H9 (cell line): ENCODE data around the gene UBE2A. TPM values are rescaled to one million over a fixed set of nuclear protein-coding genes. Genes with fewer than 3 reads are reported as not detected.
A peak's percentile ranks its signal among the peaks of the same experiment; 100 is the strongest.

Source experiments
- DNase-seq: peaks from one replicate; pipeline ENCODE4 v3.0.0-alpha.2; 2017
- H2AFZ ChIP-seq: one replicate; pipeline ENCODE4 v1.6.1; 2013; ENCODE audit warnings: mild to moderate bottlenecking, low read length, control low read depth, moderate library complexity
- H2AK5ac ChIP-seq: 2 replicates; pipeline ENCODE4 v1.6.1; 2013; ENCODE audit warnings: low read length, control low read depth, mixed read lengths; ENCODE audit not compliant: insufficient read length
- H2BK120ac ChIP-seq: one replicate; pipeline ENCODE4 v1.6.1; 2013; ENCODE audit warnings: low read depth, mild to moderate bottlenecking, low read length, control low read depth, inconsistent platforms; ENCODE audit not compliant: poor library complexity, severe bottlenecking
- H2BK12ac ChIP-seq: 2 replicates; pipeline ENCODE4 v1.6.1; 2013; ENCODE audit warnings: low read length, control low read depth, mixed read lengths, low read depth; ENCODE audit not compliant: insufficient read length
- H2BK15ac ChIP-seq: 2 replicates; pipeline ENCODE4 v1.6.1; 2013; ENCODE audit warnings: low read depth, low read length, control low read depth
- H2BK20ac ChIP-seq: one replicate; pipeline ENCODE4 v1.6.1; 2013; ENCODE audit warnings: low read depth, mild to moderate bottlenecking, low read length, control low read depth, inconsistent platforms; ENCODE audit not compliant: poor library complexity, severe bottlenecking
- H2BK5ac ChIP-seq: 2 replicates; pipeline ENCODE4 v1.6.1; 2013; ENCODE audit warnings: low read length, control low read depth, mixed read lengths; ENCODE audit not compliant: insufficient read length
- H3K14ac ChIP-seq: 2 replicates; pipeline ENCODE4 v1.6.1; 2013; ENCODE audit warnings: low read length, control low read depth; ENCODE audit not compliant: insufficient read depth
- H3K18ac ChIP-seq: 2 replicates; pipeline ENCODE4 v1.6.1; 2013; ENCODE audit warnings: low read depth, mild to moderate bottlenecking, mixed read lengths, low read length, control low read depth; ENCODE audit not compliant: insufficient read length
- H3K23ac ChIP-seq: 2 replicates; pipeline ENCODE4 v1.6.1; 2013; ENCODE audit warnings: low read length, control low read depth, mixed read lengths, low read depth; ENCODE audit not compliant: insufficient read length
- H3K23me2 ChIP-seq: 2 replicates; pipeline ENCODE4 v1.6.1; 2013; ENCODE audit warnings: low read depth, mild to moderate bottlenecking, mixed read lengths, low read length, control low read depth; ENCODE audit not compliant: insufficient read length, poor library complexity, severe bottlenecking
- H3K27ac ChIP-seq: 2 replicates; pipeline ENCODE4 v1.5.1; 2013; ENCODE audit warnings: low read length, control low read depth, mixed read lengths, low read depth; ENCODE audit not compliant: insufficient read length
- H3K27me3 ChIP-seq: 2 replicates; pipeline ENCODE4 v1.6.1; 2013; ENCODE audit warnings: low read length, control low read depth, inconsistent platforms; ENCODE audit not compliant: insufficient read depth
- H3K4ac ChIP-seq: 2 replicates; pipeline ENCODE4 v1.6.1; 2013; ENCODE audit warnings: low read depth, mild to moderate bottlenecking, control low read depth, inconsistent platforms, low read length, moderate library complexity
- H3K4me1 ChIP-seq: 2 replicates; pipeline ENCODE4 v1.6.1; 2013; ENCODE audit warnings: low read length, control low read depth, inconsistent platforms; ENCODE audit not compliant: insufficient read depth
- H3K4me2 ChIP-seq: 2 replicates; pipeline ENCODE4 v1.6.1; 2013; ENCODE audit warnings: low read length, control low read depth, mixed read lengths; ENCODE audit not compliant: insufficient read length, insufficient read depth
- H3K56ac ChIP-seq: 2 replicates; pipeline ENCODE4 v1.6.1; 2013; ENCODE audit warnings: low read depth, mild to moderate bottlenecking, mixed read lengths, low read length, control low read depth; ENCODE audit not compliant: insufficient read length
- H3K79me1 ChIP-seq: 2 replicates; pipeline ENCODE4 v1.6.1; 2013; ENCODE audit warnings: low read depth, mild to moderate bottlenecking, moderate library complexity, low read length, control low read depth, inconsistent platforms; ENCODE audit not compliant: insufficient read depth, poor library complexity, severe bottlenecking
- H3K79me2 ChIP-seq: 2 replicates; pipeline ENCODE4 v1.6.1; 2013; ENCODE audit warnings: low read length, control low read depth, inconsistent platforms; ENCODE audit not compliant: insufficient read depth
- H3K9ac ChIP-seq: 2 replicates; pipeline ENCODE4 v1.6.1; 2013; ENCODE audit warnings: low read length, control low read depth, mixed read lengths; ENCODE audit not compliant: insufficient read length; ENCODE audit errors: extremely low read depth
- H3K9me3 ChIP-seq: one replicate; pipeline ENCODE4 v1.6.1; 2013; ENCODE audit warnings: low read depth, low read length, inconsistent platforms; ENCODE audit not compliant: control insufficient read depth
- H3T11ph ChIP-seq: one replicate; pipeline ENCODE4 v1.6.1; 2013; ENCODE audit warnings: mild to moderate bottlenecking, low read length, control low read depth, inconsistent platforms
- H4K20me1 ChIP-seq: one replicate; pipeline ENCODE4 v1.6.1; 2013; ENCODE audit not compliant: control insufficient read depth, insufficient read length, insufficient read depth
- H4K5ac ChIP-seq: 2 replicates; pipeline ENCODE4 v1.6.1; 2013; ENCODE audit warnings: low read depth, mild to moderate bottlenecking, mixed read lengths, low read length, control low read depth; ENCODE audit not compliant: insufficient read length
- H4K8ac ChIP-seq: replicated peaks from 2 replicates; pipeline ENCODE4 v1.6.1; 2013; ENCODE audit warnings: low read length, control low read depth, mixed read lengths, low read depth; ENCODE audit not compliant: insufficient read length
- H4K91ac ChIP-seq: 2 replicates; pipeline ENCODE4 v1.6.1; 2013; ENCODE audit warnings: low read depth, mild to moderate bottlenecking, moderate library complexity, mixed read lengths, low read length, control low read depth; ENCODE audit not compliant: insufficient read length
- H3K27ac Mint-ChIP-seq, 3 experiments: 2 replicates in 2 of 3; 3 replicates in 1 of 3; pipeline ENCODE4 v1.8.0; 2020 to 2021; ENCODE audit warnings: mixed read lengths in 3 of 3, mild to moderate bottlenecking in 1 of 3, moderate library complexity in 1 of 3
- H3K27me3 Mint-ChIP-seq: 2 replicates; pipeline ENCODE4 v1.8.0; 2021; ENCODE audit warnings: low read depth, mild to moderate bottlenecking, moderate library complexity, mixed read lengths
- H3K36me3 Mint-ChIP-seq, 3 experiments: 2 replicates in 2 of 3; 3 replicates in 1 of 3; pipeline ENCODE4 v1.8.0; 2020 to 2021; ENCODE audit warnings: low read depth in 3 of 3, mixed read lengths in 3 of 3; ENCODE audit not compliant: insufficient read depth in 1 of 3
- H3K4me1 Mint-ChIP-seq, 2 experiments: 2 replicates each; pipeline ENCODE4 v1.8.0; 2020; ENCODE audit warnings: mixed read lengths in 2 of 2
- H3K4me3 Mint-ChIP-seq, 2 experiments: 2 replicates in 1 of 2; 3 replicates in 1 of 2; pipeline ENCODE4 v1.8.0; 2020 to 2021; ENCODE audit warnings: mild to moderate bottlenecking in 2 of 2, mixed read lengths in 2 of 2, moderate library complexity in 1 of 2
- H3K9me3 Mint-ChIP-seq, 2 experiments: 2 replicates in 1 of 2; 3 replicates in 1 of 2; pipeline ENCODE4 v1.8.0; 2020; ENCODE audit warnings: mild to moderate bottlenecking in 2 of 2, mixed read lengths in 2 of 2, moderate library complexity in 1 of 2
- CTCF ChIP-seq: fragments of 200-600 bp; sonication (generic); conservative IDR thresholded peaks from 3 replicates; pipeline ENCODE4 v1.8.0; 2021; ENCODE audit warnings: antibody characterized with exemption, mild to moderate bottlenecking
- WGBS: extraction: QIAGEN DNeasy Blood & Tissue Kit; methylation state at CpG from one replicate; pipeline ENCODE4 v1.1.7; 2013; ENCODE audit warnings: missing lambda C conversion rate, low lambda C conversion rate, mixed read lengths; ENCODE audit not compliant: insufficient read length; ENCODE audit errors: extremely low coverage; 5-methylcytosine and 5-hydroxymethylcytosine counted together
- total RNA-seq: library from RNA; stranded (reverse); gene quantifications from 2 replicates; pipeline ENCODE4 v1.2.1, GENCODE V29; 2021

The UBE2A gene
- total RNA-seq, 1 experiment from 2014 or later: 54.7 TPM

- no peak overlapping the region for H2BK12ac ChIP-seq
- H3K23ac ChIP-seq: no peak overlapping the region
- H4K91ac ChIP-seq: no peak overlapping the region
- H2BK20ac ChIP-seq: no peak overlapping the region
- no peak overlapping the region for H3T11ph ChIP-seq
- no peak overlapping the region for H3K4ac ChIP-seq
- H3K4me2 ChIP-seq: no peak overlapping the region
- no peak overlapping the region for H2BK15ac ChIP-seq
- H2BK120ac ChIP-seq: no peak overlapping the region
- no peaks in the 10 kb centered on the region; the same call in 1 of the 2 replicates for H3K4me1 ChIP-seq
- H2BK5ac ChIP-seq: no peak overlapping the region
- H3K9ac ChIP-seq: no peak overlapping the region
- H3K4me3 Mint-ChIP-seq: no peak overlapping the region
- no peaks in the 10 kb centered on the region for H4K20me1 ChIP-seq
- H3K79me1 ChIP-seq: no peaks in the 10 kb centered on the region
- no peak overlapping the region for H3K14ac ChIP-seq
- WGBS: no CpG with 5 or more reads among the region's 2 CpGs
- no peak overlapping the region for H3K18ac ChIP-seq
- H3K9me3 ChIP-seq: peaks cover 25% of the 10 kb centered on the region
- no peak overlapping the region for H3K27ac Mint-ChIP-seq
- H3K27me3 ChIP-seq: no peaks in the 10 kb centered on the region
- no peak overlapping the region for H4K8ac ChIP-seq
- DNase-seq: no peak
- no peak overlapping the region for H4K5ac ChIP-seq
- H2AFZ ChIP-seq: no peak overlapping the region
- H3K36me3 Mint-ChIP-seq: peaks cover 9 to 48% (median 17%) of the 10 kb centered on the region in 3 experiments; a peak in 6 of 7 replicates
- peak; percentile 50 for TF ChIP-seq CTCF
- H2AK5ac ChIP-seq: no peak overlapping the region
- H3K4me1 Mint-ChIP-seq: peaks cover 0 to 8% of the 10 kb centered on the region in 2 experiments; a peak in 1 of 4 replicates
- H3K9me3 Mint-ChIP-seq: peaks cover 52 to 56% of the 10 kb centered on the region in 2 experiments
- H3K56ac ChIP-seq: no peak overlapping the region
- H3K79me2 ChIP-seq: no peaks in the 10 kb centered on the region
- H3K23me2 ChIP-seq: no peaks in the 10 kb centered on the region
- no peaks in the 10 kb centered on the region for H3K27me3 Mint-ChIP-seq
- H3K27ac ChIP-seq: no peak overlapping the region
These were observed 34.5 kb upstream of the UBE2A start for GRCh38 chrX:119539872-119540271.
